ENCODE data around the gene SLC22A14. TPM values are rescaled to one million over a fixed set of nuclear protein-coding genes. Genes with fewer than 3 reads are reported as not detected.

Gene SLC22A14
- total and polyA plus RNA-seq, 4 donors: 0.17 TPM; not detected in 3

- Histone ChIP-seq H3K27me3 (ENCODE audit: control insufficient read depth in 4 of 4, insufficient read depth in 4 of 4, low read length in 3 of 4) (no peaks in the 10 kb centered on the region), H3K27ac (ENCODE audit: low read depth in 1 of 2, low read length in 2 of 2) (no peak overlapping the region), H3K4me1 (ENCODE audit: control insufficient read depth in 4 of 4, insufficient read depth in 4 of 4, low read length in 3 of 4) (no peaks in the 10 kb centered on the region), H3K9me3 (ENCODE audit: control insufficient read depth in 4 of 4, low read length in 3 of 4) (no peaks in the 10 kb centered on the region), H3K4me3 (ENCODE audit: low read depth in 1 of 3, low read length in 3 of 3) (no peak overlapping the region), H3K36me3 (ENCODE audit: control insufficient read depth in 4 of 4, insufficient read depth in 3 of 4, low read depth in 1 of 4, low read length in 3 of 4) (peaks cover 12 to 67% (median 56%) of the 10 kb centered on the region in 4 donors), H3K9ac (ENCODE audit: low read depth in 1 of 2, low read length in 2 of 2) (no peak overlapping the region)
- WGBS: 95% methylated on average over 9 of the region's 9 CpGs
- DNase-seq (ENCODE audit: low spot score): no peak
- TF ChIP-seq CTCF (IDR thresholded peaks at IDR 0.05; ENCODE audit: low read depth, low read length, missing input control) (no peak), FOXA2 (IDR thresholded peaks at IDR 0.05) (no peak), RXRA (IDR thresholded peaks at IDR 0.05) (no peak), TAF1 (conservative IDR thresholded peaks at IDR 0.05) (no peak), GABPA (IDR thresholded peaks at IDR 0.05 in 1 of 2, conservative IDR thresholded peaks at IDR 0.05 in 1 of 2) (no peak), ATF3 (IDR thresholded peaks at IDR 0.05) (no peak), ZBTB33 (IDR thresholded peaks at IDR 0.05) (no peak), NR2F2 (IDR thresholded peaks at IDR 0.05) (no peak), FOXA1 (IDR thresholded peaks at IDR 0.05) (no peak), HNF4G (IDR thresholded peaks at IDR 0.05) (no peak), EGR1 (IDR thresholded peaks at IDR 0.05; ENCODE audit: low read depth in 2 of 2) (no peak), REST (IDR thresholded peaks at IDR 0.05) (no peak), JUND (IDR thresholded peaks at IDR 0.05) (no peak), HNF4A (conservative IDR thresholded peaks at IDR 0.05) (no peak), SP1 (IDR thresholded peaks at IDR 0.05) (no peak), RAD21 (IDR thresholded peaks at IDR 0.05) (no peak), MAX (IDR thresholded peaks at IDR 0.05) (no peak), YY1 (IDR thresholded peaks at IDR 0.05) (no peak)
Measured at GRCh38 chr3:38362825-38363224, 80.7 kb downstream of the SLC22A14 start.

Data from liver (tissue), 9 donors.